HG03439 (cell line): Measurements from ENCODE around the gene GSE1.

ENCODE experiments used
- ATAC-seq: cut with Tn5 transposase; IDR thresholded peaks from one replicate; pipeline ENCODE4 v1.9.1; 2021; ENCODE audit warnings: mild to moderate bottlenecking, moderate library complexity; ENCODE audit not compliant: unreplicated experiment

GSE1 gene

GRCh38 chr16:85717393-85718152 is 104.5 kb downstream of the GSE1 start:
- no peak for ATAC-seq

DNA sequence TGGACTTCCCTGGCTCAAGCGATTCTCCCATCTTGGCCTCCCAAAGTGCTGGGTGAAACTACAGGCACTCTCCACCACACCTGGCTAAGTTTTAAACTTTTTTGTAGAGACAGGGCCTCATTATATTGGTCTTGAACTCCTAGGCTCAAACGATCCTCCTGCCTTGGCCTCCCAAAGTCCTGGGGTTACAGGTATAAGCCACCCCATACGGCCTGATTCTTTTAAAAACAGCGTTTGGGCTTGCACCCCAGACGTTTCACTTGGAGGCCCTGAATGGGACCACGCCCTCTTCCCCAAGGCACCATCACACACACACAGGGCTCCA is 105.0 kb downstream of the GSE1 start:
- ATAC-seq: no peak

- ATAC-seq: no peak
Observed at GRCh38 chr16:85718682-85719081, 105.6 kb downstream of the GSE1 start.

DNA sequence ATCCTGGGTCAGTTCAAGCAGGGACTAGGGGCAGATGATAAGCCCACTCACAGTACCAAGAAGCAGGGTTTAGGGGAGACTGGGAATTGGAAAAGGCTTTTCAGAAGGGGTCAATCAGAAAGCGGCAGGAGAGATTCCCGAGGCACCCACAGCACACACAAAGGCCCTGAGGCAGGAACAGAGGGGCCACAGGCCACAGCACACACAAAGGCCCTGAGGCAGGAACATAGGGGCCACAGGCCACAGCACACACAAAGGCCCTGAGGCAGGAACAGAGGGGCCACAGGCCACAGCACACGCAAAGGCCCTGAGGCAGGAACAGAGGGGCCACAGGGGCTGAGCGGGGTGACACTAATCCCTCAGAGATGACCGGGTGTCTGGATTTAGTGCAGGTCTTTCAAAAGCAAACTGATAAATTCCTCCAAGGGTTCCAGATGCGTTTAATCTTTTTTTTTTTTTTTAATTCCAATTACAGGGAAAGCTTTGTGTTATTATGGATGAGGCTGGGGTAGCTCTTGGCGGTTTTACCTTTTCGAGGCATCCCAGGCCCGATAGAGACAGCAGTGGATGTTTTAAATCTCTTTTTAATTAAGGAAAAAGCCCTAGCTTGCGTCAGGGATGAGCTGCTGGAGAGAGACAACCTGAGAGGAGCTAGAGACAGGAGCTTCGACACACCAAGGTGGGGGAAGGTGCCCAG is 106.6 kb downstream of the GSE1 start:
- ATAC-seq: no peak

GRCh38 chr16:85720302-85720637 is 107.1 kb downstream of the GSE1 start:
- ATAC-seq: no peak

GRCh38 chr16:85722128-85722893 is 109.2 kb downstream of the GSE1 start:
- no peak for ATAC-seq

DNA sequence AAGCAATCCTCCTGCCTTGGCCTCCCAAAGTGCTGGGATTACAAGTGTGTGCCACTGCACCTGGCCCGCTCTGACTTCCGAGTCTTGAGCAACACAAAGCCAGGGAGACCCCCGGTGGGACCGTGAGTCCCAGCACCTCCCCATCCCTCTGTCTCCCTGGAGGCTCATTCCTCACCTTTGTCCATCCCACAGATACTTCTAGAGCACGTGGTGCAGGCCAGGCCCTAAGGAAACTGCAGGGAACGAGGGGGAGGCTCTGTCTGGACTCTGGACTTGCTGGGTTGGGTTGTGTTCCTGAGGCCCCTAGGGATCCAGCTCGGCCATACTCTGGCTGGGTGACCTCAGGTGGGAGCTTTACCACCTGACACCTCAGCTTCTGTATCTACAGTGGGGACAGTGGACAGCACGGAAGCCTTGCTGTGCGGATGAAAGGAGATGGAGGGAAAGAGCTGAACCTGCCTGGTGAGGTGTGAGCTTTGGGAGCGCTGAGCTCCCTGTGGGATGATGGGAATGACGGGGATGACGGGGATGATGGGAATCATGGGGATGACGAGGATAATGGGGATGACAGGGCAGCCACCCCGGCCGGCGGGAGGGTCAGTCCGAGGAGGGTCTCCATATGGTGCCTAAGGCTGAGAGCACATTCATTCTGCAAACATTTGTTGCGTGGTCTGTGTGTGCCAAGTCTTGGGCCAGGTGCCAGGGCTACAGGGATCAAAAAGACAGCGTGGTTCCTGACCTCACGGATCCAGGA is 111.2 kb downstream of the GSE1 start:
- ATAC-seq: no peak

DNA sequence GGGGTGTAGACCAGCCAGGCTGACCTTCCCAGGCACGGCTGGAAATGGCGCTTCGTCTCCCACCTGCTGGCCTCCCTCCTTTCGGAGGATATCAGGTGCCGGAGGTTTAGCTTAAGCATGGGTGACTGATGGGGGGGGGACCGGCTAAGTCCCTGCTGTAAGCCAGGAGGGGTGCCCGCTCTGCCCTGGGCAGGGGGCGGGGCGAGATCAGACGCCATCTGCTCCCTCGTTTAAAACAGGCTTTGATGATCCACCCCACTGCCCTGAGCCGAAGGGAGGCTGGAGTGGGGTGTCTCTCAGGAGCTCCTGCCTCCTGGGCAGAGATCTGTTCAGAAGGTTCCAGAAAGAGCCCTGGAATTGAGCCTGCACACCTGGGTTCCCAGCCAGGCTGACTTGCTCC is 111.8 kb downstream of the GSE1 start:
- no peak for ATAC-seq
